DND-41 (cell line): Measurements from ENCODE around the gene MFAP2.

Experiments
- ATAC-seq: fragments of 200-7000 bp; cut with Tn5 transposase; 3 replicates; pipeline ENCODE4 v1.9.1; 2021; ENCODE audit warnings: low read depth; ENCODE audit not compliant: insufficient read depth
- DNase-seq: peaks from one replicate; pipeline ENCODE4 v3.0.0-alpha.2; 2020
- H2AFZ ChIP-seq: 2 replicates; pipeline ENCODE4 v1.6.0; 2012; ENCODE audit warnings: low read depth, low read length
- H3K27ac ChIP-seq: 2 replicates; pipeline ENCODE4 v1.5.1; 2012; ENCODE audit warnings: low read length, inconsistent platforms
- H3K27me3 ChIP-seq: fragments of 200-600 bp; sonication (generic); 2 replicates; pipeline ENCODE4 v1.6.0; 2012; ENCODE audit warnings: low read length, mild to moderate bottlenecking, inconsistent platforms; ENCODE audit not compliant: insufficient read depth, poor library complexity
- H3K36me3 ChIP-seq: 2 replicates; pipeline ENCODE4 v1.5.1; 2012; ENCODE audit warnings: low read length, inconsistent platforms; ENCODE audit not compliant: insufficient read depth
- H3K4me1 ChIP-seq: 2 replicates; pipeline ENCODE4 v1.5.1; 2012; ENCODE audit warnings: mild to moderate bottlenecking, low read length; ENCODE audit not compliant: insufficient read depth
- H3K4me2 ChIP-seq: 2 replicates; pipeline ENCODE4 v1.6.0; 2012; ENCODE audit warnings: mild to moderate bottlenecking, moderate library complexity, low read length, inconsistent platforms; ENCODE audit not compliant: insufficient read depth
- H3K4me3 ChIP-seq, 2 experiments: fragments of 200-600 bp in 1 of 2; shearing (Covaris generic) in 1 of 2; 2 replicates each; pipeline ENCODE4 v1.5.1; 2012 to 2016; ENCODE audit warnings: inconsistent platforms in 2 of 2, low read length in 2 of 2, mild to moderate bottlenecking in 2 of 2, low read depth in 1 of 2, moderate library complexity in 1 of 2
- H3K79me2 ChIP-seq: 2 replicates; pipeline ENCODE4 v1.6.0; 2012; ENCODE audit warnings: low read length, inconsistent platforms; ENCODE audit not compliant: insufficient read depth
- H3K9ac ChIP-seq: 2 replicates; pipeline ENCODE4 v1.6.0; 2012; ENCODE audit warnings: low read depth, mild to moderate bottlenecking, inconsistent platforms, low read length, moderate library complexity
- H3K9me3 ChIP-seq: 2 replicates; pipeline ENCODE4 v1.5.1; 2012; ENCODE audit warnings: low read length, moderate library complexity, mild to moderate bottlenecking, inconsistent platforms; ENCODE audit not compliant: insufficient read depth, severe bottlenecking
- H4K20me1 ChIP-seq: 2 replicates; pipeline ENCODE4 v1.6.0; 2012; ENCODE audit warnings: low read length; ENCODE audit not compliant: insufficient read depth
- EZH2 ChIP-seq: IDR thresholded peaks from 3 replicates; pipeline ENCODE4 v1.6.1; 2012; ENCODE audit warnings: borderline replicate concordance, low read depth, mild to moderate bottlenecking, moderate library complexity, low read length, inconsistent platforms; ENCODE audit not compliant: severe bottlenecking
- TF ChIP-seq, protein P1 (sequence below): IDR thresholded peaks from 2 replicates; pipeline ENCODE4 v1.5.1; 2012; ENCODE audit warnings: borderline replicate concordance, low read length, moderate library complexity, mild to moderate bottlenecking; ENCODE audit not compliant: poor library complexity, severe bottlenecking; ENCODE audit errors: extremely low read depth

The MFAP2 gene, protein sequence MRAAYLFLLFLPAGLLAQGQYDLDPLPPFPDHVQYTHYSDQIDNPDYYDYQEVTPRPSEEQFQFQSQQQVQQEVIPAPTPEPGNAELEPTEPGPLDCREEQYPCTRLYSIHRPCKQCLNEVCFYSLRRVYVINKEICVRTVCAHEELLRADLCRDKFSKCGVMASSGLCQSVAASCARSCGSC

DNA sequence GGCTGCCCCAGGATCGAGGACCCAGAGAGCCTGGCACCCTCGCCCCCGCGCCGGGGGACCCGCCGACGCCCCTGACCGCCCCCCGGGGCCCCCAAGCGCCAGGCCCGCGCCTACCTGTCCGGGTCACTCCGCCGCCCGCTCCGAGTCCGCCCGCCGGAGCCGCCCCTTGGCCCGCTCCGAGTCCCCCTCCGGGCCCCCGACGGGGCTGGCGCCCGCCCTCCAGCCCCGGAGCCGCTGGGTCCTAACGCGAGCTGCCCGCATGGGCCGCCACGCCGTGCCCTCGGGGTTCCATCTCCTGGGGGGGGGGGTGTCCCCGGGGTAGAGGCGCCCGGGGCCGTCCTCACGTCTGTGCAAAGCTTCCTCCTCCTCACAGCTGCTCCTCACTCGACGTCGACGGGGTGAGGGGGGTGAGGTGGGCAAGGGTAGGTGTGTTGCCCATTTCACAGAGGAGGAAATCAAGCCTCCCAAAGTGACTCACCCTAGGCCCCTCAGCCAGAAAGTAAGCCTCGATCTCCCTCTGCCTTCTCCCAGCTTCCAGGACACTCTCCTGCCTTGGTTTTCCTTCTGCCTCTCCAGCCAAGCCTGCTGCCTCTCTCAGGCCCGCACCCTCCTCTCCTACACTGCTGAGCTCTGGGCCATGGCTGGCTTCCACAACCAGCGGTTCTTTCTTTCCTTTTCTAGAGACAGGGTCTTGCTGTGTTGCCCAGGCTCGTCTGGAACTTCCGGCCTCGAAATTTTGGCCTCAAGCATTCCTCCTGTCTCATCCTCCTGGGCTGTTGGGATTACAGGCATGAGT lies at the start of gene MFAP2:
TSS of gene MFAP2 (minus strand) at position 148 of the 796 bp plus-strand sequence. CDS start 2,347 bp downstream, outside the sequence.
- TF ChIP-seq EZH2: no peak
- TF ChIP-seq, protein P1, sequence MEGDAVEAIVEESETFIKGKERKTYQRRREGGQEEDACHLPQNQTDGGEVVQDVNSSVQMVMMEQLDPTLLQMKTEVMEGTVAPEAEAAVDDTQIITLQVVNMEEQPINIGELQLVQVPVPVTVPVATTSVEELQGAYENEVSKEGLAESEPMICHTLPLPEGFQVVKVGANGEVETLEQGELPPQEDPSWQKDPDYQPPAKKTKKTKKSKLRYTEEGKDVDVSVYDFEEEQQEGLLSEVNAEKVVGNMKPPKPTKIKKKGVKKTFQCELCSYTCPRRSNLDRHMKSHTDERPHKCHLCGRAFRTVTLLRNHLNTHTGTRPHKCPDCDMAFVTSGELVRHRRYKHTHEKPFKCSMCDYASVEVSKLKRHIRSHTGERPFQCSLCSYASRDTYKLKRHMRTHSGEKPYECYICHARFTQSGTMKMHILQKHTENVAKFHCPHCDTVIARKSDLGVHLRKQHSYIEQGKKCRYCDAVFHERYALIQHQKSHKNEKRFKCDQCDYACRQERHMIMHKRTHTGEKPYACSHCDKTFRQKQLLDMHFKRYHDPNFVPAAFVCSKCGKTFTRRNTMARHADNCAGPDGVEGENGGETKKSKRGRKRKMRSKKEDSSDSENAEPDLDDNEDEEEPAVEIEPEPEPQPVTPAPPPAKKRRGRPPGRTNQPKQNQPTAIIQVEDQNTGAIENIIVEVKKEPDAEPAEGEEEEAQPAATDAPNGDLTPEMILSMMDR: no peak
- no peak within 1 kb of the TSS for H3K27ac ChIP-seq
- no peaks in the 10 kb centered on the region for H3K4me1 ChIP-seq
- no peak within 1 kb of the TSS for H3K9ac ChIP-seq
- H3K36me3 ChIP-seq: peaks cover 1% of the 10 kb centered on the region; the same call in 1 of the 2 replicates
- H4K20me1 ChIP-seq: no peaks in the 10 kb centered on the region; the same call in 1 of the 2 replicates
- no peak within 1 kb of the TSS for H3K4me2 ChIP-seq
- no peaks in the 10 kb centered on the region for H3K79me2 ChIP-seq
- H3K27me3 ChIP-seq: no peaks in the 10 kb centered on the region
- DNase-seq: no peak
- no peaks in the 10 kb centered on the region for H3K9me3 ChIP-seq
- H2AFZ ChIP-seq: no peak within 1 kb of the TSS
- ATAC-seq: no peak
- H3K4me3 ChIP-seq: no peak within 1 kb of the TSS

DNA sequence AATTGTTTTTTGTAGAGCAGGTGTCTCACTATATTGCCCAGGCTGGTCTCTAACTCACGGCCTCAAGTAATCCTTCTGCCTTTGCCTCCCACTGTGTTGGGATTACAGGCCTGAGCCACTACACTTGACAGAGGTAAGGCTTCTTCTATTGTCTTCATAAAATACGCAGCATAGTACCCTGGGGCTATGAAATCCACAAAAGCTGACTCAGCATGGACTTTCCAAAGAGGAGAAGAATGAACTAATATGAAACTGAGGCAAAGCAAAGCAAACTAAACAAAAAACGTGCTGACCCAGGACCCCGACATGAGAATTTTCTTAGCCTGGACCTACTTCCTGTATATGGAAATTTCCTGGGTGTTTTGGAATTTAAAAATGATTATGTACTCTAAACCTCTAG lies 49.8 kb upstream of the MFAP2 start:
- DNase-seq (no peak), ATAC-seq (no peak)
- Histone ChIP-seq H3K9me3 (no peaks in the 10 kb centered on the region), H2AFZ (no peak overlapping the region), H3K4me3 (no peak overlapping the region), H3K27me3 (no peaks in the 10 kb centered on the region), H3K27ac (no peak overlapping the region), H4K20me1 (no peaks in the 10 kb centered on the region; the same call in 1 of the 2 replicates), H3K79me2 (peaks cover 13% of the 10 kb centered on the region; the same call in 1 of the 2 replicates), H3K4me2 (no peak overlapping the region), H3K4me1 (no peaks in the 10 kb centered on the region), H3K36me3 (peaks cover 83% of the 10 kb centered on the region), H3K9ac (no peak overlapping the region)
- TF ChIP-seq EZH2: no peak
- TF ChIP-seq, protein P1: no peak

DNA sequence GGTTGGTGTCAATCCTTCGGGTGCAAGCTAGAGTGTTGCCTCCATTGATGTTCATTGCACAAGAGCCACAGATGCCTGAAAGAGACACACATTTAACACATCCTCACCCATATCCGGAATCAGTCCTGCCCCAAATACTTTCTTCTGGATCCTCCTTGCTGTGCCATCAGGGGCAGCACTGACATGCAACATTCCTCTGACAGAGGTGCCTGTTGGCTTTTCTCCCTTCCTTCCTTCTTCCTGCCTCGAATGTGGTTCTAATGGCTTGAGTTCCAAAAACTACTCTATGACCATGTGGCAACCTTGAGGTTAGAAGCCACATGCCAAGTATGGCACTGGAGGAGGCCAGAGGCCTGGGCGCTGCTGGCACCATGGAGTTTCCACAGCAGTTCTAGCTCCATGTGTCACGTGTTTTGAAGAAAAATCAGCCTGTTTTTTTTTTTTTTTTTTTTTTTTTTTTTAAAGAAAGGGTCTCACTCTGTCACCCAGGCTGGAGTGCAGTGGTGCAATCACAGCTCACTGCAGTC lies 48.3 kb upstream of the MFAP2 start:
- no peak overlapping the region for H3K4me3 ChIP-seq
- no peak overlapping the region for H3K4me2 ChIP-seq
- H3K36me3 ChIP-seq: peaks cover 86% of the 10 kb centered on the region

More for the DNA sequence above, 48.3 kb upstream of the MFAP2 start:
- H3K9ac ChIP-seq: no peak overlapping the region
- no peaks in the 10 kb centered on the region for H3K9me3 ChIP-seq
- H3K27ac ChIP-seq: no peak overlapping the region
- no peaks in the 10 kb centered on the region for H3K27me3 ChIP-seq
- no peak for TF ChIP-seq EZH2
- TF ChIP-seq, protein P1: no peak
- peaks cover 8% of the 10 kb centered on the region; the same call in 1 of the 2 replicates for H3K79me2 ChIP-seq
- H3K4me1 ChIP-seq: no peaks in the 10 kb centered on the region
- DNase-seq (no peak), ATAC-seq (no peak)
- H4K20me1 ChIP-seq: no peaks in the 10 kb centered on the region; the same call in 1 of the 2 replicates
- no peak overlapping the region for H2AFZ ChIP-seq
